ENCODE data around the gene MSMP. TPM values are rescaled to one million over a fixed set of nuclear protein-coding genes. Genes with fewer than 3 reads are reported as not detected.

The MSMP gene
- total RNA-seq, 2 donors from 2014 or later: not detected

DNA sequence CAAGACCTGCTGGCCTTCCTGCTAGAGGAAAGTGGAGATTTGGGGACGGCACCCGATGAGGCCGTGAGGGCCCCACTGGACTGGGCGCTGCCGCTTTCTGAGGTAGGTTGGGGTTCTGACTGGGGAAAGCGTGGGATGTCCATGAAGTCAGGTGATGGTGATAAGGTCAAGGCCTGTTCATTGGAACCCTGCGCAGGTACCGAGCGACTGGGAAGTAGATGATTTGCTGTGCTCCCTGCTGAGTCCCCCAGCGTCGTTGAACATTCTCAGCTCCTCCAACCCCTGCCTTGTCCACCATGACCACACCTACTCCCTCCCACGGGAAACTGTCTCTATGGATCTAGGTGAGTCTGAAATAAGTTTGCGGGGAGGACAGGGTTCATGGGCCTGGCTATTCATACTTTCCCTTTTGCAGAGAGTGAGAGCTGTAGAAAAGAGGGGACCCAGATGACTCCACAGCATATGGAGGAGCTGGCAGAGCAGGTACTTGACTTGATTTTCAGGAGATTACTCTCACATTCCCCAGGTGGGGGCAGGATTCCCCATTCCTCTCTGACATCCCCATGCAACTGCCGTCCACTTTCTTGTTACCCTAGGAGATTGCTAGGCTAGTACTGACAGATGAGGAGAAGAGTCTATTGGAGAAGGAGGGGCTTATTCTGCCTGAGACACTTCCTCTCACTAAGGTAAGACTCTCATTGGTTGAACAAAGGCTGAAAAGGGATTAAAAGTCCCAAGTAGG lies 21.1 kb downstream of the MSMP start:
- DNase-seq: peak in 2 of 4 donors; percentile 33 to 38
- Histone ChIP-seq H3K36me3 (replicated peaks in 1 of 2; ENCODE audit: insufficient read depth in 1 of 2, low read depth in 2 of 2) (peaks cover 10 to 17% of the 10 kb centered on the region in 2 donors), H3K4me3 (peak overlapping the region; percentile 46 to 50), H3K4me1 (peaks cover 47% of the 10 kb centered on the region), H3K27ac (peak overlapping the region; percentile 71 to 95 (median 92)), H3K9me3 (no peaks in the 10 kb centered on the region), H3K27me3 (no peaks in the 10 kb centered on the region)
- intact Hi-C loops (cut with DNase I): loop anchor here (5.0 kb wide), 1 partner anchor 81 kb away; the partner anchor contains the start of gene SIT1
- ATAC-seq: peak; percentile 1
- TF ChIP-seq POLR2A (IDR thresholded peaks at IDR 0.05) (no peak), CTCF (IDR thresholded peaks at IDR 0.05) (peak in 2 of 7 experiments; percentile 1 to 11)
- 2 to 3% methylated on average over 14 of the region's 14 CpGs for WGBS, 2 donors

DNA sequence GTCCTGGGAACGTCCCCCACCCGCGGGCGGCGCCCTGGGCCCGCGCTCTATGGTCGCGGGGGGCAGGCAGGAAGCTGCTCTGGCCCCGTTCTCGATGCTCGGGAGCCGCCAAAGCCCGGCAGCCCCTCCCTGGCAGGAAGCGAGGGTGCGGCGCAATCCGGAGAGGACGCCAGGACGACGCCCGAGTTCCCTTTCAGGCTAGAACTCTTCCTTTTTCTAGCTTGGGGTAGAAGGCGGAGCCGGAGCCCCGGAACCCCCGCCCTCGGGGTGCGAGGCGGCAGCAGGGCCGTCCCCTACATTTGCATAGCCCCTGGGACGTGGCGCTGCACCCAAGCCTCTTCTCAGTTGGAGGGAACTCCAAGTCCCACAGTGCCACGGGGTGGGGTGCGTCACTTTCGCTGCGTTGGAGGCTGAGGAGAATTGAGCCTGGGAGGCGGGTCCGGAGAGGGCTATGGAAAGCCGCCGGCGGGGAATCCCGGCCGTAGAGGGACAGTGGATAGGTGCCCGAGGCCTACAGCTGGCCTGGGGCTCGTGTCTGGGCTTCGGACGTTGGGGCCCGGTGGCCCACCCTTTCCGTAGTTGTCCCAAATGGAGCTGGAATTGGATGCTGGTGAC lies 21.8 kb downstream of the MSMP start, which contains the start of the genes CREB3 and TLN1:
CREB3 (plus strand) TSS at position 482 of the 615 bp plus-strand sequence; CDS start at position 589, 107 bp downstream.
TLN1 (minus strand) TSS at position 11 of the 615 bp plus-strand sequence. CDS start 6,501 bp downstream, outside the sequence.
- Histone ChIP-seq H3K9me3 (no peaks in the 10 kb centered on the region), H3K4me3 (peak within 1 kb of the TSS; percentile 50 to 73), H3K27me3 (no peaks in the 10 kb centered on the region), H3K36me3 (replicated peaks in 1 of 2; ENCODE audit: insufficient read depth in 1 of 2, low read depth in 2 of 2) (peaks cover 5 to 10% of the 10 kb centered on the region in 2 donors), H3K4me1 (peaks cover 51% of the 10 kb centered on the region), H3K27ac (peak within 1 kb of the TSS; percentile 71 to 95 (median 92))
- 0% methylated on average over 9 to 43 of the region's 49 CpGs for WGBS, 2 donors
- intact Hi-C loops (cut with DNase I): loop anchor here (5.0 kb wide), 1 partner anchor 80 kb away; the partner anchor contains the start of gene SIT1
- DNase-seq: peak; percentile 96 to 98 (median 97)
- ATAC-seq: peak; percentile 90
- TF ChIP-seq POLR2A (IDR thresholded peaks at IDR 0.05): peak; percentile 64 to 83 (median 82)
- TF ChIP-seq CTCF (IDR thresholded peaks at IDR 0.05): peak in 2 of 7 experiments; percentile 11 to 29

- H3K4me1 ChIP-seq: peaks cover 51% of the 10 kb centered on the region
- intact Hi-C loops (cut with DNase I): loop anchor here (5.0 kb wide), 1 partner anchor 79 kb away; the partner anchor contains the start of gene SIT1
- no peak for TF ChIP-seq POLR2A (IDR thresholded peaks at IDR 0.05)
- ATAC-seq (no peak), DNase-seq (no peak)
- H3K9me3 ChIP-seq: no peaks in the 10 kb centered on the region
- H3K27ac ChIP-seq: peak overlapping the region; percentile 71 to 95 (median 92)
- H3K4me3 ChIP-seq: peak overlapping the region; percentile 41 to 73
- no peaks in the 10 kb centered on the region for H3K27me3 ChIP-seq
- 0% methylated on average over 12 to 30 of the region's 47 CpGs for WGBS, 2 donors
- peaks cover 0 to 4% of the 10 kb centered on the region in 2 donors for H3K36me3 ChIP-seq (replicated peaks in 1 of 2; ENCODE audit: insufficient read depth in 1 of 2, low read depth in 2 of 2)
Observed at GRCh38 chr9:35731415-35732184, 22.5 kb downstream of the MSMP start.

- TF ChIP-seq POLR2A (IDR thresholded peaks at IDR 0.05): no peak
- TF ChIP-seq CTCF (IDR thresholded peaks at IDR 0.05): no peak
- no peaks in the 10 kb centered on the region for H3K27me3 ChIP-seq
- H3K36me3 ChIP-seq (replicated peaks in 1 of 2; ENCODE audit: insufficient read depth in 1 of 2, low read depth in 2 of 2): peaks cover 0 to 3% of the 10 kb centered on the region in 2 donors
- no peak for DNase-seq
- intact Hi-C loops (cut with DNase I): loop anchor here (5.0 kb wide), 1 partner anchor 78 kb away; the partner anchor contains the start of gene SIT1
- H3K9me3 ChIP-seq: no peaks in the 10 kb centered on the region
- H3K27ac ChIP-seq: peak overlapping the region in 2 of 4 donors; percentile 91 to 95
- peaks cover 51% of the 10 kb centered on the region for H3K4me1 ChIP-seq
- WGBS, 2 donors: 63 to 80% methylated on average over 2 of the region's 2 CpGs
- no peak for ATAC-seq
- no peak overlapping the region for H3K4me3 ChIP-seq
Observed at GRCh38 chr9:35730486-35730854, 23.6 kb downstream of the MSMP start.
